HG03139 (cell line): ENCODE data around the gene PLXDC1.
"Not testable (repeated sequence)": the region's sequence is repeated elsewhere in the genome, so short reads cannot be mapped to it uniquely, and the experiment has no call there.

Experiments used
- ATAC-seq: cut with Tn5 transposase; IDR thresholded peaks from one replicate; pipeline ENCODE4 v1.9.1; 2021; ENCODE audit not compliant: unreplicated experiment

PLXDC1 gene

GRCh38 chr17:39129544-39129943, 21.9 kb downstream of the PLXDC1 start:
- not testable (repeated sequence) for ATAC-seq

- ATAC-seq = no peak
Measured at GRCh38 chr17:39126436-39126835, 25.0 kb downstream of the PLXDC1 start.

- no peak for ATAC-seq
Measured at GRCh38 chr17:39125143-39125875, 26.1 kb downstream of the PLXDC1 start.

- no peak for ATAC-seq
Measured at GRCh38 chr17:39123627-39124026, 27.8 kb downstream of the PLXDC1 start.

GRCh38 chr17:39122991-39123390, 28.4 kb downstream of the PLXDC1 start:
- no peak for ATAC-seq

GRCh38 chr17:39121919-39122318, 29.5 kb downstream of the PLXDC1 start:
- not testable (repeated sequence) for ATAC-seq

GRCh38 chr17:39118674-39119419, 32.6 kb downstream of the PLXDC1 start:
- no peak for ATAC-seq

- ATAC-seq = no peak
Measured at GRCh38 chr17:39116224-39116623, 35.2 kb downstream of the PLXDC1 start.

- ATAC-seq = no peak
Measured at GRCh38 chr17:39115135-39115534, 36.3 kb downstream of the PLXDC1 start.

- ATAC-seq = no peak
Measured at GRCh38 chr17:39114723-39115122, 36.7 kb downstream of the PLXDC1 start.

- no peak for ATAC-seq
Measured at GRCh38 chr17:39113871-39114270, 37.6 kb downstream of the PLXDC1 start.

- no peak for ATAC-seq
Measured at GRCh38 chr17:39110435-39111136, 40.9 kb downstream of the PLXDC1 start.

GRCh38 chr17:39108461-39109375, 42.7 kb downstream of the PLXDC1 start:
- no peak for ATAC-seq

GRCh38 chr17:39107973-39108372, 43.5 kb downstream of the PLXDC1 start:
- no peak for ATAC-seq

- no peak for ATAC-seq
Measured at GRCh38 chr17:39107155-39107554, 44.3 kb downstream of the PLXDC1 start.

GRCh38 chr17:39105705-39106104, 45.7 kb downstream of the PLXDC1 start:
- no peak for ATAC-seq

- ATAC-seq = no peak
Measured at GRCh38 chr17:39104657-39105056, 46.8 kb downstream of the PLXDC1 start.

- ATAC-seq = no peak
Measured at GRCh38 chr17:39104046-39104445, 47.4 kb downstream of the PLXDC1 start.

GRCh38 chr17:39101091-39101490, 50.3 kb downstream of the PLXDC1 start:
- ATAC-seq = no peak

GRCh38 chr17:39100530-39100929, 50.9 kb downstream of the PLXDC1 start:
- ATAC-seq = no peak
